Kidney glomerular epithelial cell (primary cell): ENCODE measurements around the gene HEXIM1.

Source experiments
- DNase-seq: peaks from one replicate; lab custom pipeline; 2025; lab: John Stamatoyannopoulos, UW

Gene HEXIM1

GRCh38 chr17:45148183-45149036 is at the start of gene HEXIM1:
Gene HEXIM1 (plus strand): TSS chr17:45148475. CDS start chr17:45149191, 716 bp downstream.
- peak; percentile 98 for DNase-seq

- DNase-seq = peak; percentile 64
Measured at GRCh38 chr17:45098869-45099616, 49.2 kb upstream of the HEXIM1 start.

GRCh38 chr17:45101546-45101882 is 46.8 kb upstream of the HEXIM1 start:
- DNase-seq = no peak

- DNase-seq = peak; percentile 92
Measured at GRCh38 chr17:45101883-45102811, 46.1 kb upstream of the HEXIM1 start.

- no peak for DNase-seq
Measured at GRCh38 chr17:45102856-45103255, 45.4 kb upstream of the HEXIM1 start.

- DNase-seq = no peak
Measured at GRCh38 chr17:45103269-45103795, 44.9 kb upstream of the HEXIM1 start.

- DNase-seq = no peak
Measured at GRCh38 chr17:45104029-45104428, 44.2 kb upstream of the HEXIM1 start.

GRCh38 chr17:45104497-45104896 is 43.8 kb upstream of the HEXIM1 start:
- DNase-seq = no peak

- DNase-seq = no peak
Measured at GRCh38 chr17:45104907-45105624, 43.2 kb upstream of the HEXIM1 start.

GRCh38 chr17:45106096-45106495 is 42.2 kb upstream of the HEXIM1 start:
- no peak for DNase-seq

GRCh38 chr17:45106582-45106981 is 41.7 kb upstream of the HEXIM1 start:
- DNase-seq = no peak

GRCh38 chr17:45107293-45108010 is 40.8 kb upstream of the HEXIM1 start:
- DNase-seq = no peak

GRCh38 chr17:45108051-45108450 is 40.2 kb upstream of the HEXIM1 start:
- DNase-seq = no peak

- DNase-seq = no peak
Measured at GRCh38 chr17:45108595-45109521, 39.4 kb upstream of the HEXIM1 start.

- no peak for DNase-seq
Measured at GRCh38 chr17:45110676-45111611, 37.3 kb upstream of the HEXIM1 start.

GRCh38 chr17:45111850-45112249 is 36.4 kb upstream of the HEXIM1 start:
- peak; percentile 6 for DNase-seq

- no peak for DNase-seq
Measured at GRCh38 chr17:45112559-45113423, 35.5 kb upstream of the HEXIM1 start.

- no peak for DNase-seq
Measured at GRCh38 chr17:45113424-45113754, 34.9 kb upstream of the HEXIM1 start.
